Sciatic nerve (tissue), 2 donors: ENCODE measurements around the gene NR1D2. TPM values are rescaled to one million over a fixed set of nuclear protein-coding genes. Genes with fewer than 3 reads are reported as not detected.
"Not testable (repeated sequence)": the region's sequence is repeated elsewhere in the genome, so short reads cannot be mapped to it uniquely, and the experiment has no call there.

Experiments
- ATAC-seq: fragments of 200-7000 bp; cut with Tn5 transposase; one replicate; pipeline ENCODE4 v1.9.1; 2020; ENCODE audit warnings: mild to moderate bottlenecking, moderate library complexity
- DNase-seq: peaks from one replicate; pipeline ENCODE4 v3.0.0-alpha.2; 2020; ENCODE audit warnings: low spot score
- intact Hi-C: fragments of 100-400 bp; cut with DNase I; formaldehyde crosslinking; loops from one replicate; pipeline ENCODE4 v1.14.2; 2022
- total RNA-seq: library from RNA; stranded (reverse); fragmentation: NEBNext Ultra II Directional; extraction: Animal tissue kit (Norgen Biotek cat#: 25700); gene quantifications from one replicate; pipeline ENCODE4 v1.2.1, GENCODE V29; 2021
- donor health status: DM: no; HTN: no; CAD: no.
- donor health status: DM: no; HTN: no; CAD: no.

The NR1D2 gene
- total RNA-seq, result 71.5 TPM

GRCh38 chr3:23944861-23945662, at the start of gene NR1D2:
Gene NR1D2, plus strand, starts transcription at chr3:23945286. Its CDS starts 293 bp downstream, at chr3:23945579.
- ATAC-seq, result peak; percentile 81
- peak; percentile 92 for DNase-seq
- intact Hi-C loops, result no loop called here

- ATAC-seq, result no peak
- intact Hi-C loops, result no loop called here
- DNase-seq, result no peak
Measured at GRCh38 chr3:23900744-23901143, 44.3 kb upstream of the NR1D2 start.

GRCh38 chr3:23904545-23904944, 40.5 kb upstream of the NR1D2 start:
- intact Hi-C loops, result no loop called here
- DNase-seq (no peak), ATAC-seq (no peak)

- intact Hi-C loops, result no loop called here
- DNase-seq (no peak), ATAC-seq (no peak)
Measured at GRCh38 chr3:23909341-23909740, 35.7 kb upstream of the NR1D2 start.

- intact Hi-C loops, result no loop called here
- no peak for DNase-seq
- no peak for ATAC-seq
Measured at GRCh38 chr3:23911397-23911796, 33.7 kb upstream of the NR1D2 start.

- intact Hi-C loops, DNase-seq, ATAC-seq: not testable (repeated sequence)
Measured at GRCh38 chr3:23912335-23912734, 32.8 kb upstream of the NR1D2 start.

GRCh38 chr3:23913182-23913581, 31.9 kb upstream of the NR1D2 start:
- DNase-seq (no peak), ATAC-seq (no peak)
- intact Hi-C loops, result no loop called here

- no peak for DNase-seq
- intact Hi-C loops, result no loop called here
- ATAC-seq, result no peak
Measured at GRCh38 chr3:23913873-23914743, 31.0 kb upstream of the NR1D2 start.

- ATAC-seq (no peak), DNase-seq (no peak)
- intact Hi-C loops, result no loop called here
Measured at GRCh38 chr3:23915537-23916108, 29.5 kb upstream of the NR1D2 start.

GRCh38 chr3:23916152-23916885, 28.8 kb upstream of the NR1D2 start:
- peak; percentile 70 for ATAC-seq
- intact Hi-C loops, result no loop called here
- DNase-seq, result no peak

GRCh38 chr3:23916886-23917678, 28.0 kb upstream of the NR1D2 start, which contains the start of the genes NKIRAS1 and RPL15:
Gene NKIRAS1, minus strand, starts transcription at chr3:23916990. Its CDS starts 6,086 bp downstream, at chr3:23910904.
Gene RPL15, plus strand, starts transcription at chr3:23917132. Its CDS starts 728 bp downstream, at chr3:23917860.
- ATAC-seq (peak; percentile 99), DNase-seq (peak; percentile 99)
- intact Hi-C loops, result no loop called here

GRCh38 chr3:23917679-23918303, 27.3 kb upstream of the NR1D2 start:
- intact Hi-C loops, DNase-seq: not testable (repeated sequence)
- ATAC-seq, result peak; percentile 75

- intact Hi-C loops, ATAC-seq: not testable (repeated sequence)
Measured at GRCh38 chr3:23918331-23918730, 26.8 kb upstream of the NR1D2 start.

GRCh38 chr3:23919628-23920027, 25.5 kb upstream of the NR1D2 start:
- no peak for DNase-seq
- no peak for ATAC-seq
- intact Hi-C loops, result no loop called here

More at GRCh38 chr3:23918331-23918730, 26.8 kb upstream of the NR1D2 start:
- DNase-seq, result not testable (repeated sequence)

GRCh38 chr3:23920151-23920655, 24.9 kb upstream of the NR1D2 start:
- intact Hi-C loops, result no loop called here
- ATAC-seq (no peak), DNase-seq (no peak)

GRCh38 chr3:23921052-23921511, 24.0 kb upstream of the NR1D2 start:
- intact Hi-C loops, result no loop called here
- ATAC-seq (no peak), DNase-seq (no peak)

GRCh38 chr3:23923786-23924185, 21.3 kb upstream of the NR1D2 start:
- intact Hi-C loops, result no loop called here
- DNase-seq, result no peak
- no peak for ATAC-seq
